HEK293 (cell line): ENCODE data around the gene ANO2.

Experiments
- CTCF ChIA-PET: fragments of 350-600 bp; formaldehyde crosslinking; extraction: SDS; loops from one replicate; lab custom pipeline; 2021; ENCODE audit warnings: antibody characterized with exemption; lab: Yijun Ruan, JAX
- POLR2A ChIA-PET: fragments of 300-600 bp; formaldehyde crosslinking; extraction: SDS; loops from one replicate; lab custom pipeline; 2020; ENCODE audit warnings: antibody characterized with exemption, inconsistent platforms; lab: Yijun Ruan, JAX
- H3K27ac ChIP-seq: fragments of 200-500 bp; sonication (Bioruptor generic); 2 replicates; pipeline ENCODE4 v1.5.1; 2014; ENCODE audit warnings: low read depth, low read length, control low read depth, inconsistent platforms; ENCODE audit errors: extremely low read depth
- H3K36me3 ChIP-seq, 2 experiments: fragments of 200-500 bp in 1 of 2; sonication (Bioruptor generic) in 1 of 2; 1 replicate in 1 of 2; 2 replicates in 1 of 2; pipeline ENCODE4 v1.5.1; 2014 to 2017; ENCODE audit warnings: inconsistent platforms in 2 of 2, low read length in 2 of 2; ENCODE audit not compliant: control insufficient read depth in 2 of 2, insufficient read depth in 1 of 2
- H3K4me1 ChIP-seq: fragments of 200-500 bp; sonication (Bioruptor generic); 2 replicates; pipeline ENCODE4 v1.5.1; 2014; ENCODE audit warnings: mild to moderate bottlenecking, low read length, inconsistent platforms; ENCODE audit not compliant: control insufficient read depth, insufficient read depth
- H3K4me3 ChIP-seq: 2 replicates; pipeline ENCODE4 v1.5.1; 2011; ENCODE audit warnings: low read depth, mild to moderate bottlenecking, control low read depth, low read length, moderate library complexity
- H3K9me3 ChIP-seq: fragments of 200-500 bp; sonication (Bioruptor generic); 2 replicates; pipeline ENCODE4 v1.5.1; 2014; ENCODE audit warnings: low read depth, low read length, inconsistent platforms; ENCODE audit not compliant: control insufficient read depth, insufficient read depth
- GFI1B ChIP-seq: fragments of 450-650 bp; formaldehyde crosslinking; IDR thresholded peaks from 2 replicates; pipeline ENCODE4 v1.5.1; 2016; ENCODE audit warnings: missing biosample characterization, missing genetic modification characterization
- OVOL3 ChIP-seq: fragments of 450-650 bp; formaldehyde crosslinking; IDR thresholded peaks from 2 replicates; pipeline ENCODE4 v1.5.1; 2016; ENCODE audit warnings: missing biosample characterization, missing genetic modification characterization
- REST ChIP-seq: fragments of 450-650 bp; formaldehyde crosslinking; IDR thresholded peaks from 2 replicates; pipeline ENCODE4 v1.5.1; 2016; ENCODE audit warnings: missing biosample characterization, missing genetic modification characterization
- SP7 ChIP-seq: fragments of 450-650 bp; formaldehyde crosslinking; IDR thresholded peaks from 2 replicates; pipeline ENCODE4 v1.5.1; 2016; ENCODE audit warnings: missing biosample characterization, missing genetic modification characterization
- ZBTB10 ChIP-seq: fragments of 450-650 bp; formaldehyde crosslinking; IDR thresholded peaks from 2 replicates; pipeline ENCODE4 v1.5.1; 2016; ENCODE audit warnings: missing biosample characterization, missing genetic modification characterization
- ZNF114 ChIP-seq: fragments of 450-650 bp; formaldehyde crosslinking; IDR thresholded peaks from 2 replicates; pipeline ENCODE4 v1.5.0; 2017; ENCODE audit warnings: missing biosample characterization, missing genetic modification characterization
- ZNF223 ChIP-seq: fragments of 450-650 bp; formaldehyde crosslinking; IDR thresholded peaks from 2 replicates; pipeline ENCODE4 v1.5.1; 2016; ENCODE audit warnings: missing biosample characterization, missing genetic modification characterization
- ZNF24 ChIP-seq: fragments of 450-650 bp; formaldehyde crosslinking; IDR thresholded peaks from 2 replicates; pipeline ENCODE4 v1.5.1; 2016; ENCODE audit warnings: missing biosample characterization, missing genetic modification characterization
- ZNF473 ChIP-seq: fragments of 450-650 bp; formaldehyde crosslinking; IDR thresholded peaks from 2 replicates; pipeline ENCODE4 v1.5.1; 2017; ENCODE audit warnings: missing biosample characterization, missing genetic modification characterization
- ZNF521 ChIP-seq: fragments of 450-650 bp; formaldehyde crosslinking; IDR thresholded peaks from 2 replicates; pipeline ENCODE4 v1.5.1; 2017; ENCODE audit warnings: missing biosample characterization, mild to moderate bottlenecking, missing genetic modification characterization
- ZSCAN23 ChIP-seq: fragments of 450-650 bp; formaldehyde crosslinking; IDR thresholded peaks from 2 replicates; pipeline ENCODE4 v1.5.1; 2016; ENCODE audit warnings: missing biosample characterization, missing genetic modification characterization
- TF ChIP-seq, protein P1 (sequence below): fragments of 450-650 bp; formaldehyde crosslinking; IDR thresholded peaks from 2 replicates; pipeline ENCODE4 v1.5.1; 2017; ENCODE audit warnings: missing biosample characterization, missing genetic modification characterization

Gene ANO2

GRCh38 chr12:5588176-5588575, 356.9 kb downstream of the ANO2 start (continued):
- TF ChIP-seq ZNF473 (tag by site-specific recombination), result no peak

DNA sequence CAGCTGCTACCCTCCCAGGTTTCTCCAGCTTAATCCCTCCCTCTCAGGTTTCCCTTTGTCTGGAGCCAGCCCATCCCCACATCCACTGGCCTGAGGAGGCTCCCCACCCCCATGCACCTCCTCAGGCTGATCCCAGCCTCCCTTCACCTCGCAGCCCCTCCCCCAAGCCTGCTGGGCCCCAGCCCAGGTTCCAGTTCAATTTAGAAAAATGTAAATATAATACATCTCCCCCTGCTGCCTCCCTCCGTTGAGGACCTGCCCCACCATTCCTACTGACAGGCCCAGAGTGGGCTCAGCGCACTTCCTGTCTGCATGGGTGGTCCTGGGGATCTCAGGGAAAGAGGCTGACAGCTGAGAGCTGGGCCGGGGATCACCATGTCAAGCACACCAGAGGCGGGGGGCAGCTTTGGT, 357.3 kb downstream of the ANO2 start:
- ChIA-PET POLR2A (no interaction called here), CTCF (no interaction called here)
- no peak overlapping the region for H3K4me3 ChIP-seq
- H3K27ac ChIP-seq, result no peak overlapping the region
- TF ChIP-seq ZSCAN23 (tag by site-specific recombination) (no peak), REST (tag by site-specific recombination) (no peak), ZNF24 (tag by site-specific recombination) (no peak), OVOL3 (tag by site-specific recombination) (no peak), ZNF223 (tag by site-specific recombination) (no peak)
- TF ChIP-seq, protein P1, sequence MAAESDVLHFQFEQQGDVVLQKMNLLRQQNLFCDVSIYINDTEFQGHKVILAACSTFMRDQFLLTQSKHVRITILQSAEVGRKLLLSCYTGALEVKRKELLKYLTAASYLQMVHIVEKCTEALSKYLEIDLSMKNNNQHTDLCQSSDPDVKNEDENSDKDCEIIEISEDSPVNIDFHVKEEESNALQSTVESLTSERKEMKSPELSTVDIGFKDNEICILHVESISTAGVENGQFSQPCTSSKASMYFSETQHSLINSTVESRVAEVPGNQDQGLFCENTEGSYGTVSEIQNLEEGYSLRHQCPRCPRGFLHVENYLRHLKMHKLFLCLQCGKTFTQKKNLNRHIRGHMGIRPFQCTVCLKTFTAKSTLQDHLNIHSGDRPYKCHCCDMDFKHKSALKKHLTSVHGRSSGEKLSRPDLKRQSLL, result no peak
- no peaks in the 10 kb centered on the region for H3K4me1 ChIP-seq
- no peaks in the 10 kb centered on the region for H3K9me3 ChIP-seq
- H3K36me3 ChIP-seq, result no peaks in the 10 kb centered on the region

DNA sequence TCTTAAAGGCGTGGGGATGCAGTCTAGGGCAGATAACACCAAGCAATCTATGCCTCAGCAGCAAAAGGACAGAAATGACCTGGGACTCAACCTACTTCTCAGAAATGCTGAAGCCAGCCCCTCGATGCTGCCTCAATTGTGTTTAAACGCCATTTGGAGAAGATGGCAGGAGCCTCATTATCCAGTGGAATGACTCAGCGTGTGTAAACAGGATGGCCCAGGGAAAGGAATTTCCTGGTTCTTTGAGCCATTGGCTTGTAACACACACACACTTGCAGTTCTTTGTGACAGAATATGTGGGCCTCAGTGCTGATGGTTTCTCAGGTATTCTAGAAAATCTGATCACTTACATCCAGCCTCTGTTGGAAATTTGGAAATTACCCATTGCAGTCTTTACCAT, 358.9 kb downstream of the ANO2 start:
- no peaks in the 10 kb centered on the region for H3K36me3 ChIP-seq
- no peaks in the 10 kb centered on the region for H3K9me3 ChIP-seq
- TF ChIP-seq GFI1B (no peak), ZBTB10 (tag by site-specific recombination) (no peak)
- no peak overlapping the region for H3K4me3 ChIP-seq
- H3K4me1 ChIP-seq, result no peaks in the 10 kb centered on the region
- H3K27ac ChIP-seq, result no peak overlapping the region
- POLR2A ChIA-PET, result no interaction called here
- CTCF ChIA-PET, result interaction anchor here (1.8 kb wide), 1 partner anchor 9 kb away, joined by 4 read pairs; no protein-coding TSS in a partner anchor

GRCh38 chr12:5585178-5585577, 359.9 kb downstream of the ANO2 start:
- Histone ChIP-seq H3K36me3 (no peaks in the 10 kb centered on the region), H3K4me3 (no peak overlapping the region), H3K4me1 (no peaks in the 10 kb centered on the region), H3K27ac (no peak overlapping the region), H3K9me3 (no peaks in the 10 kb centered on the region)
- POLR2A ChIA-PET, result no interaction called here
- no peak for TF ChIP-seq ZNF521
- TF ChIP-seq OVOL3 (tag by site-specific recombination), result no peak
- no peak for TF ChIP-seq ZNF114 (tag by site-specific recombination)
- no peak for TF ChIP-seq SP7 (tag by site-specific recombination)
- CTCF ChIA-PET, result interaction anchor here (0.6 kb wide), 2 partner anchors 52 to 760 kb away, joined by 3 to 4 read pairs; no protein-coding TSS in a partner anchor
